Keratinocyte (primary cell): Measurements from ENCODE around the gene STPG2. TPM values are rescaled to one million over a fixed set of nuclear protein-coding genes. Genes with fewer than 3 reads are reported as not detected.

Source experiments
- DNase-seq: peaks from one replicate; pipeline ENCODE4 v3.0.0-alpha.2; 2011; ENCODE audit warnings: low read depth, missing footprints, low spot score
- FAIRE-seq: peaks from 2 replicates; lab custom pipeline; 2011; peaks lifted over from hg19 to GRCh38; lab: Jason Lieb, UNC
- H2AFZ ChIP-seq: 2 replicates; pipeline ENCODE4 v1.6.0; 2012; ENCODE audit warnings: low read length, control low read depth, inconsistent platforms; ENCODE audit not compliant: control insufficient read depth
- H3K27ac ChIP-seq: 2 replicates; pipeline ENCODE4 v1.5.1; 2011; ENCODE audit warnings: low read length; ENCODE audit not compliant: control insufficient read depth, insufficient read depth
- H3K27me3 ChIP-seq: 3 replicates; pipeline ENCODE4 v1.6.0; 2011; ENCODE audit warnings: low read length; ENCODE audit not compliant: control insufficient read depth, insufficient read depth; ENCODE audit errors: extremely low read depth
- H3K36me3 ChIP-seq, 2 experiments: 2 replicates in 1 of 2; 3 replicates in 1 of 2; pipeline ENCODE4 v1.5.1; 2011; ENCODE audit warnings: low read length in 2 of 2, mild to moderate bottlenecking in 1 of 2; ENCODE audit not compliant: control insufficient read depth in 2 of 2, insufficient read depth in 2 of 2; ENCODE audit errors: extremely low read depth in 1 of 2
- H3K4me1 ChIP-seq: 3 replicates; pipeline ENCODE4 v1.5.1; 2011; ENCODE audit warnings: low read length; ENCODE audit not compliant: control insufficient read depth, insufficient read depth; ENCODE audit errors: extremely low read depth
- H3K4me2 ChIP-seq: 3 replicates; pipeline ENCODE4 v1.6.0; 2011; ENCODE audit warnings: low read depth, low read length; ENCODE audit not compliant: control insufficient read depth, insufficient read depth; ENCODE audit errors: extremely low read depth
- H3K4me3 ChIP-seq, 3 experiments: fragments of 200-600 bp in 1 of 3; sonication (generic) in 1 of 3; 2 replicates in 2 of 3; 3 replicates in 1 of 3; pipeline ENCODE4 v1.5.1; 2011 to 2016; ENCODE audit warnings: low read length in 3 of 3, mild to moderate bottlenecking in 3 of 3, control low read depth in 2 of 3, inconsistent platforms in 1 of 3, low read depth in 1 of 3, mixed read lengths in 1 of 3, mixed run types in 1 of 3, moderate library complexity in 1 of 3; ENCODE audit not compliant: control insufficient read depth in 2 of 3, insufficient read depth in 2 of 3; ENCODE audit errors: extremely low read depth in 1 of 3
- H3K79me2 ChIP-seq: 2 replicates; pipeline ENCODE4 v1.6.0; 2012; ENCODE audit warnings: low read length; ENCODE audit not compliant: control insufficient read depth, insufficient read depth
- H3K9ac ChIP-seq: 3 replicates; pipeline ENCODE4 v1.6.0; 2011; ENCODE audit warnings: low read length; ENCODE audit not compliant: control insufficient read depth, insufficient read depth; ENCODE audit errors: extremely low read depth
- H3K9me1 ChIP-seq: 3 replicates; pipeline ENCODE4 v1.6.0; 2011; ENCODE audit warnings: low read length; ENCODE audit not compliant: control insufficient read depth, insufficient read depth; ENCODE audit errors: extremely low read depth
- H3K9me3 ChIP-seq: 2 replicates; pipeline ENCODE4 v1.5.1; 2012; ENCODE audit warnings: low read depth, low read length; ENCODE audit not compliant: control insufficient read depth
- H4K20me1 ChIP-seq: 3 replicates; pipeline ENCODE4 v1.6.0; 2011; ENCODE audit warnings: low read length; ENCODE audit not compliant: control insufficient read depth, insufficient read depth; ENCODE audit errors: extremely low read depth
- EZH2 ChIP-seq: IDR thresholded peaks from one replicate; pipeline ENCODE4 v1.6.1; 2012; ENCODE audit warnings: inconsistent platforms, mild to moderate bottlenecking, low read length, moderate library complexity
- dilution Hi-C: fragments of 300-500 bp; cut with MboI; formaldehyde crosslinking; loops from one replicate; pipeline ENCODE4 v1.7.0; 2020; ENCODE audit warnings: low sequenced_read_pairs; ENCODE audit not compliant: extremely low pct_ligation_motif_present
- polyA plus RNA-seq, 5 experiments: library from polyadenylated mRNA; depleted of rRNA in 3 of 5; stranded (reverse) in 3 of 5; stranded (forward) in 1 of 5; unstranded in 1 of 5; fragments of >200 nt; gene quantifications; 1 replicate in 1 of 5; 2 replicates in 3 of 5; 3 replicates in 1 of 5; pipeline versions ENCODE4 v1.2.1 to v1.2.3, GENCODE V29; 2011 to 2012; ENCODE audit warnings: missing spikeins in 2 of 5, low read depth in 1 of 5, low replicate concordance in 1 of 5
- TF ChIP-seq, protein P1 (sequence below), 3 experiments: IDR thresholded peaks in 1 of 3; conservative IDR thresholded peaks in 1 of 3; optimal IDR thresholded peaks in 1 of 3; 2 replicates in 2 of 3; 3 replicates in 1 of 3; pipeline versions ENCODE3 to v1.5.1; 2011; ENCODE audit warnings: low read length in 3 of 3, mild to moderate bottlenecking in 3 of 3, moderate library complexity in 2 of 3, control low read depth in 1 of 3, inconsistent platforms in 1 of 3; ENCODE audit not compliant: insufficient read depth in 2 of 3; ENCODE audit errors: extremely low read depth in 1 of 3

Gene STPG2
- polyA plus RNA-seq, 1 donor (not counting 4 experiments of a cell fraction or from before 2014, with no cell fraction given): 0.07 TPM

GRCh38 chr4:97665553-97665952 lies 477.7 kb downstream of the STPG2 start:
- H3K36me3 ChIP-seq: no peaks in the 10 kb centered on the region
- no peak overlapping the region for H3K4me3 ChIP-seq
- FAIRE-seq (no peak), DNase-seq (no peak)
- no peak overlapping the region for H3K27ac ChIP-seq
- no peaks in the 10 kb centered on the region for H3K4me1 ChIP-seq
- H3K79me2 ChIP-seq: no peaks in the 10 kb centered on the region
- no peak for TF ChIP-seq EZH2
- TF ChIP-seq, protein P1, sequence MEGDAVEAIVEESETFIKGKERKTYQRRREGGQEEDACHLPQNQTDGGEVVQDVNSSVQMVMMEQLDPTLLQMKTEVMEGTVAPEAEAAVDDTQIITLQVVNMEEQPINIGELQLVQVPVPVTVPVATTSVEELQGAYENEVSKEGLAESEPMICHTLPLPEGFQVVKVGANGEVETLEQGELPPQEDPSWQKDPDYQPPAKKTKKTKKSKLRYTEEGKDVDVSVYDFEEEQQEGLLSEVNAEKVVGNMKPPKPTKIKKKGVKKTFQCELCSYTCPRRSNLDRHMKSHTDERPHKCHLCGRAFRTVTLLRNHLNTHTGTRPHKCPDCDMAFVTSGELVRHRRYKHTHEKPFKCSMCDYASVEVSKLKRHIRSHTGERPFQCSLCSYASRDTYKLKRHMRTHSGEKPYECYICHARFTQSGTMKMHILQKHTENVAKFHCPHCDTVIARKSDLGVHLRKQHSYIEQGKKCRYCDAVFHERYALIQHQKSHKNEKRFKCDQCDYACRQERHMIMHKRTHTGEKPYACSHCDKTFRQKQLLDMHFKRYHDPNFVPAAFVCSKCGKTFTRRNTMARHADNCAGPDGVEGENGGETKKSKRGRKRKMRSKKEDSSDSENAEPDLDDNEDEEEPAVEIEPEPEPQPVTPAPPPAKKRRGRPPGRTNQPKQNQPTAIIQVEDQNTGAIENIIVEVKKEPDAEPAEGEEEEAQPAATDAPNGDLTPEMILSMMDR (optimal IDR thresholded peaks at IDR 0.05 in 1 of 3, IDR thresholded peaks at IDR 0.05 in 1 of 3, conservative IDR thresholded peaks at IDR 0.05 in 1 of 3; ENCODE audit: extremely low read depth in 1 of 3, insufficient read depth in 2 of 3, low read length in 3 of 3): no peak
- H3K9me3 ChIP-seq: peaks cover 4% of the 10 kb centered on the region
- H4K20me1 ChIP-seq: no peaks in the 10 kb centered on the region
- no peak overlapping the region for H2AFZ ChIP-seq
- H3K9me1 ChIP-seq: no peaks in the 10 kb centered on the region
- no peak overlapping the region for H3K9ac ChIP-seq
- H3K27me3 ChIP-seq: no peaks in the 10 kb centered on the region
- dilution Hi-C loops: no loop called here
- H3K4me2 ChIP-seq: no peak overlapping the region

DNA sequence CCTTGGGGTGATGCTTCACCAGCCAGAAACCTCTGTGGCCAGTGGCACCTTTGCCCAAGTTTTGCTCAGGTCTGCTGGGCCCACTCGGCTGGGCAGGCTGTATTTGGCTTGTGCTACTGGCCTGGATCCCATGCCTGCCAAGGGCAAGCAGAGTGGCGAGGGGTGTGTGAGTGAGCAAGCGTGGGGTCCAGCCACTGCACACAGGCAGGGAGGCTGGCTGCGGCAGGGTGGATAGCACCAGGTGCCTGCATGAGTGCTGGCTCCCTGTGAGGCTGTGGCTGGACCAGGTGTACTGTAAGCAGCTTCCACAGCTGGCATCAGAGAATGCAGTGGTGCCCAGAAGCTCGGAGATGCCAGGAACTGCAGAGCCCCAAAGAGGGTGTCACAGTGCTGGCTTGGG lies 478.5 kb downstream of the STPG2 start:
- no peak for FAIRE-seq
- no peaks in the 10 kb centered on the region for H3K79me2 ChIP-seq
- no peaks in the 10 kb centered on the region for H3K27me3 ChIP-seq
- dilution Hi-C loops: no loop called here
- no peak for TF ChIP-seq EZH2
- TF ChIP-seq, protein P1 (optimal IDR thresholded peaks at IDR 0.05 in 1 of 3, IDR thresholded peaks at IDR 0.05 in 1 of 3, conservative IDR thresholded peaks at IDR 0.05 in 1 of 3; ENCODE audit: extremely low read depth in 1 of 3, insufficient read depth in 2 of 3, low read length in 3 of 3): no peak
- H3K4me1 ChIP-seq: no peaks in the 10 kb centered on the region
- no peak overlapping the region for H3K27ac ChIP-seq
- H3K36me3 ChIP-seq: no peaks in the 10 kb centered on the region
- no peak overlapping the region for H3K4me3 ChIP-seq
- no peak for DNase-seq
- no peaks in the 10 kb centered on the region for H4K20me1 ChIP-seq
- no peak overlapping the region for H3K9ac ChIP-seq
- peaks cover 4% of the 10 kb centered on the region for H3K9me3 ChIP-seq
- H2AFZ ChIP-seq: no peak overlapping the region
- no peak overlapping the region for H3K4me2 ChIP-seq
- no peaks in the 10 kb centered on the region for H3K9me1 ChIP-seq
